Vagina (tissue), 2 donors: ENCODE data around the gene COL5A1.

Experiments used
- POLR2AphosphoS5 ChIP-seq, 2 donors: sonication (generic); formaldehyde crosslinking; IDR thresholded peaks; one replicate each; pipeline ENCODE4 v1.9.0; 2017; ENCODE audit warnings: antibody characterized with exemption in 2 of 2, mild to moderate bottlenecking in 2 of 2, low read depth in 1 of 2; ENCODE audit not compliant: insufficient read depth in 1 of 2
- TF ChIP-seq, protein P1 (sequence below), 3 experiments: fragments of 450-650 bp in 2 of 3; fragments of 200-600 bp in 1 of 3; sonication (generic) in 1 of 3; IDR thresholded peaks; one replicate each; pipeline ENCODE4 v1.5.1; 2017 to 2019; ENCODE audit warnings: antibody characterized with exemption in 3 of 3, mild to moderate bottlenecking in 2 of 3, moderate library complexity in 2 of 3

GRCh38 chr9:134835448-134835847 is 193.8 kb downstream of the COL5A1 start:
- TF ChIP-seq, protein P1, sequence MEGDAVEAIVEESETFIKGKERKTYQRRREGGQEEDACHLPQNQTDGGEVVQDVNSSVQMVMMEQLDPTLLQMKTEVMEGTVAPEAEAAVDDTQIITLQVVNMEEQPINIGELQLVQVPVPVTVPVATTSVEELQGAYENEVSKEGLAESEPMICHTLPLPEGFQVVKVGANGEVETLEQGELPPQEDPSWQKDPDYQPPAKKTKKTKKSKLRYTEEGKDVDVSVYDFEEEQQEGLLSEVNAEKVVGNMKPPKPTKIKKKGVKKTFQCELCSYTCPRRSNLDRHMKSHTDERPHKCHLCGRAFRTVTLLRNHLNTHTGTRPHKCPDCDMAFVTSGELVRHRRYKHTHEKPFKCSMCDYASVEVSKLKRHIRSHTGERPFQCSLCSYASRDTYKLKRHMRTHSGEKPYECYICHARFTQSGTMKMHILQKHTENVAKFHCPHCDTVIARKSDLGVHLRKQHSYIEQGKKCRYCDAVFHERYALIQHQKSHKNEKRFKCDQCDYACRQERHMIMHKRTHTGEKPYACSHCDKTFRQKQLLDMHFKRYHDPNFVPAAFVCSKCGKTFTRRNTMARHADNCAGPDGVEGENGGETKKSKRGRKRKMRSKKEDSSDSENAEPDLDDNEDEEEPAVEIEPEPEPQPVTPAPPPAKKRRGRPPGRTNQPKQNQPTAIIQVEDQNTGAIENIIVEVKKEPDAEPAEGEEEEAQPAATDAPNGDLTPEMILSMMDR (IDR thresholded peaks at IDR 0.05): no peak
- no peak for TF ChIP-seq POLR2AphosphoS5 (IDR thresholded peaks at IDR 0.05; ENCODE audit: insufficient read depth in 1 of 2, low read depth in 1 of 2)
